ENCODE results near the gene WFDC5.

DNA sequence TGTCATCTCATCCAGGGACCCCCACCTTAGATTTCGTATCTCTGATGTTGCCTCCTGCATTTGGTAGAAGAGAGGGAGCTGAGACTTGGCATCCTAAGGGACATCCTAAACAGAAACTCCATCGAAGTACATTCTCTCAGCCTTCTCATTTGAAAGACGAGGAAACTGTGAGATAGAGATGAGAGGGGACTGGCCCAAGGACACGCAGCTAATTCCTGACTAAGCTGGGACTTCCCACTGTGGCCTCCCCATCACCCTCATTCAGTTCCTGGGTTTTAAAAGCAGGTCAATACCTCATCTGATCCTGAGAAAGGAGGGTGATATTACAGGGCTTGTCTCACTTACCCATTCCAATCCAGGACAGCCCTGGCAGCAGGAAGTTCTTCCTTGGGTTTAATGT, 855 bp upstream of the WFDC5 start:
- TF ChIP-seq, protein P1, sequence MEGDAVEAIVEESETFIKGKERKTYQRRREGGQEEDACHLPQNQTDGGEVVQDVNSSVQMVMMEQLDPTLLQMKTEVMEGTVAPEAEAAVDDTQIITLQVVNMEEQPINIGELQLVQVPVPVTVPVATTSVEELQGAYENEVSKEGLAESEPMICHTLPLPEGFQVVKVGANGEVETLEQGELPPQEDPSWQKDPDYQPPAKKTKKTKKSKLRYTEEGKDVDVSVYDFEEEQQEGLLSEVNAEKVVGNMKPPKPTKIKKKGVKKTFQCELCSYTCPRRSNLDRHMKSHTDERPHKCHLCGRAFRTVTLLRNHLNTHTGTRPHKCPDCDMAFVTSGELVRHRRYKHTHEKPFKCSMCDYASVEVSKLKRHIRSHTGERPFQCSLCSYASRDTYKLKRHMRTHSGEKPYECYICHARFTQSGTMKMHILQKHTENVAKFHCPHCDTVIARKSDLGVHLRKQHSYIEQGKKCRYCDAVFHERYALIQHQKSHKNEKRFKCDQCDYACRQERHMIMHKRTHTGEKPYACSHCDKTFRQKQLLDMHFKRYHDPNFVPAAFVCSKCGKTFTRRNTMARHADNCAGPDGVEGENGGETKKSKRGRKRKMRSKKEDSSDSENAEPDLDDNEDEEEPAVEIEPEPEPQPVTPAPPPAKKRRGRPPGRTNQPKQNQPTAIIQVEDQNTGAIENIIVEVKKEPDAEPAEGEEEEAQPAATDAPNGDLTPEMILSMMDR (IDR thresholded peaks at IDR 0.05 in 2 of 3, conservative IDR thresholded peaks at IDR 0.05 in 1 of 3; ENCODE audit: control insufficient read depth in 2 of 3, extremely low read depth in 1 of 3, insufficient read depth in 1 of 3, low read depth in 3 of 3, low read length in 3 of 3): no peak
- no peak for TF ChIP-seq RCOR1 (conservative IDR thresholded peaks at IDR 0.05; ENCODE audit: low read depth, low read length)
- no peak for TF ChIP-seq SMAD1 (IDR thresholded peaks at IDR 0.05; ENCODE audit: low read depth, partially characterized antibody)
- TF ChIP-seq POU2F2 (IDR thresholded peaks at IDR 0.05; ENCODE audit: borderline replicate concordance, low read depth, low read length): no peak
- TF ChIP-seq TAF1 (IDR thresholded peaks at IDR 0.05; ENCODE audit: borderline replicate concordance, low read depth, low read length): no peak
- TF ChIP-seq ZBTB4 (CRISPR knock-in tag; IDR thresholded peaks at IDR 0.05): no peak
- TF ChIP-seq EZH2 (IDR thresholded peaks at IDR 0.05; ENCODE audit: borderline replicate concordance, control insufficient read depth, low read depth, low read length): no peak
- TF ChIP-seq RUNX3 (IDR thresholded peaks at IDR 0.05; ENCODE audit: low read length): no peak
- TF ChIP-seq FOXK2 (IDR thresholded peaks at IDR 0.05): no peak
- TF ChIP-seq YY1 (IDR thresholded peaks at IDR 0.05; ENCODE audit: low read depth, low read length): no peak
- no peak for TF ChIP-seq ZNF384 (IDR thresholded peaks at IDR 0.05; ENCODE audit: borderline replicate concordance, low read depth, low read length)
- TF ChIP-seq EED (IDR thresholded peaks at IDR 0.05; ENCODE audit: low read depth): no peak
- no peak for TF ChIP-seq REST (IDR thresholded peaks at IDR 0.05; ENCODE audit: low read depth, low read length)
- no peak for TF ChIP-seq RAD51 (IDR thresholded peaks at IDR 0.05)
